ENCODE data around the gene PPP2R5C. TPM values are rescaled to one million over a fixed set of nuclear protein-coding genes. Genes with fewer than 3 reads are reported as not detected.
"Not testable (repeated sequence)": the region's sequence is repeated elsewhere in the genome, so short reads cannot be mapped to it uniquely, and the experiment has no call there.

Gene PPP2R5C
- total RNA-seq, 4 donors from 2014 or later = 143 to 171 (median 169) TPM

GRCh38 chr14:101797856-101798255 is 36.3 kb downstream of the PPP2R5C start:
- TF ChIP-seq CTCF (IDR thresholded peaks at IDR 0.05) (no peak), POLR2A (IDR thresholded peaks at IDR 0.05) (no peak)
- no peak overlapping the region for H3K4me3 ChIP-seq
- no peaks in the 10 kb centered on the region for H3K36me3 ChIP-seq
- no peaks in the 10 kb centered on the region for H3K27me3 ChIP-seq
- DNase-seq = no peak
- H3K4me1 ChIP-seq = no peaks in the 10 kb centered on the region
- H3K27ac ChIP-seq = no peak overlapping the region
- intact Hi-C loops (cut with DNase I; ENCODE audit: low total_unique reads) = no loop called here
- no peaks in the 10 kb centered on the region for H3K9me3 ChIP-seq

- DNase-seq; intact Hi-C loops (cut with DNase I; ENCODE audit: low total_unique reads); H3K27ac ChIP-seq; H3K4me3 ChIP-seq; H3K9me3 ChIP-seq; H3K36me3 ChIP-seq; H3K27me3 ChIP-seq; H3K4me1 ChIP-seq: not testable (repeated sequence)
Observed at GRCh38 chr14:101804373-101804772, 42.9 kb downstream of the PPP2R5C start.

GRCh38 chr14:101806252-101806651 is 44.7 kb downstream of the PPP2R5C start:
- DNase-seq; H3K27ac ChIP-seq; H3K27me3 ChIP-seq; H3K4me1 ChIP-seq; intact Hi-C loops (cut with DNase I; ENCODE audit: low total_unique reads); H3K36me3 ChIP-seq; H3K4me3 ChIP-seq; H3K9me3 ChIP-seq: not testable (repeated sequence)

- Histone ChIP-seq H3K36me3 (no peaks in the 10 kb centered on the region), H3K9me3 (no peaks in the 10 kb centered on the region), H3K4me1 (peaks cover 0 to 13% of the 10 kb centered on the region in 2 donors), H3K27ac (peak overlapping the region; percentile 93 to 100), H3K27me3 (no peaks in the 10 kb centered on the region), H3K4me3 (no peak overlapping the region)
- DNase-seq = no peak
- TF ChIP-seq POLR2A (IDR thresholded peaks at IDR 0.05) (no peak), CTCF (IDR thresholded peaks at IDR 0.05) (no peak)
- intact Hi-C loops (cut with DNase I; ENCODE audit: low total_unique reads) = no loop called here
Observed at GRCh38 chr14:101808020-101808641, 46.6 kb downstream of the PPP2R5C start.

GRCh38 chr14:101808894-101809670 is 47.6 kb downstream of the PPP2R5C start:
- H3K9me3 ChIP-seq = no peaks in the 10 kb centered on the region
- peak overlapping the region; percentile 58 to 59 for H3K4me3 ChIP-seq
- DNase-seq = no peak
- peak overlapping the region; percentile 93 to 100 for H3K27ac ChIP-seq
- no peaks in the 10 kb centered on the region for H3K27me3 ChIP-seq
- H3K36me3 ChIP-seq = no peaks in the 10 kb centered on the region
- TF ChIP-seq CTCF (IDR thresholded peaks at IDR 0.05) (no peak), POLR2A (IDR thresholded peaks at IDR 0.05) (no peak)
- intact Hi-C loops (cut with DNase I; ENCODE audit: low total_unique reads) = no loop called here
- H3K4me1 ChIP-seq = peaks cover 0 to 13% of the 10 kb centered on the region in 2 donors

All from uterus (tissue), 4 donors.